Stimulated activated CD4-positive, alpha-beta T cell treated with anti-CD3 and anti-CD28 coated beads, Interleukin-1b, Interleukin-23, amount 100 ng/mL, for 4 hours (primary cell): ENCODE measurements around the gene UNC13A.

Experiments used
- DNase-seq, 2 donors: peaks; one replicate each; pipeline ENCODE4 v3.0.0-alpha.2; 2020; ENCODE audit warnings: low read depth in 2 of 2

Gene UNC13A

GRCh38 chr19:17706750-17707181 is 18.6 kb upstream of the UNC13A start:
- DNase-seq = no peak

GRCh38 chr19:17703824-17704463 is 15.8 kb upstream of the UNC13A start:
- DNase-seq = peak; percentile 70

- no peak for DNase-seq
Measured at GRCh38 chr19:17695198-17695597, 7.0 kb upstream of the UNC13A start.

- DNase-seq = no peak
Measured at GRCh38 chr19:17692566-17692965, 4.4 kb upstream of the UNC13A start.

GRCh38 chr19:17688853-17689595 is 870 bp upstream of the UNC13A start:
- no peak for DNase-seq

- DNase-seq = no peak
Measured at GRCh38 chr19:17687141-17687856, 855 bp downstream of the UNC13A start.

GRCh38 chr19:17686592-17687024 is 1.5 kb downstream of the UNC13A start:
- no peak for DNase-seq

- DNase-seq = no peak
Measured at GRCh38 chr19:17686023-17686521, 2.1 kb downstream of the UNC13A start.

DNA sequence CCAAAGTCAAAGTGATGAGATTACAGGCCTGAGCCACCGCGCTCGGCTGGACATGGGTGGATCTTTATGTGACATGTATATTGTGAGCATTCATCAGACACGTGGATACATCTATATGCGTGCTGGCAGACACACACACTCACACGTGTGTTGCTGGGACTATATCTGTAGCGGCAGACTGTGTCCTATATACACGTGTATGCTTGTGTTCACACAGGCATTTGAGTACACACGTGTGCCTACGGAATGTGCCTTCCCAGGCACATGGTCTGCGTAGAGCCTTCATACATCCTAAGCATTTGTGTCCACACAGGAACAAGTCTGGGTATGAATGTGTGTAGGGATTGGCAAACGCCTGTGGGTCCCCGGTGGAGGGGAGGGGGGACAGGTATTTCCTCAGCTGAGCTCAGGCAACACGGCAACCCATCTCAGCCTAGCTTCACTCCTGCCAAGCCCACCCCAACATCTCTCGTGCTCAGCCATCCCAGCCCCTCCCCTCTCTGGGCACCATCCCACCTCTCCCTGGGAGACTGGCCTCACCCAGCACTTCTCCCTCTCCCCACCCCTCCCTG is 2.6 kb downstream of the UNC13A start:
- no peak for DNase-seq

DNA sequence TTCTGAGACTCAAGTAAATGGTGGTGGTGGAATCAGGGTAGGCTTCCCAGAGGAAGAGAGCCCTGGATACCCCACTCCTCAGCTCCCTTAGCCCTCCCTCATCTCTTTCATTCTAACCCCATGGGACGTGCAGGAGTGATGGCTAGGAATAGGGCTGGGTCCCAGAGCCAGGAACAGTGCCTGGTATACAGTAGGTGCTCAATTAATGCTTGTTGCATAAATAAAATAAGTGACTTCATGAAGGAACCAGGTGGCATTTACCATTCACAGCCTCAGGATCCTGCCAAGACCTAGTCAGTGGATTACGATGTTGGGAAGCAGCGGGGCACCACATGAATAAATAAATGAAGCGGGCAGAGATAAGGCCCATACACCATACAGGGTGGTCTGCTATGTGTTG is 3.9 kb downstream of the UNC13A start:
- DNase-seq = no peak

- no peak for DNase-seq
Measured at GRCh38 chr19:17683078-17683477, 5.1 kb downstream of the UNC13A start.

DNA sequence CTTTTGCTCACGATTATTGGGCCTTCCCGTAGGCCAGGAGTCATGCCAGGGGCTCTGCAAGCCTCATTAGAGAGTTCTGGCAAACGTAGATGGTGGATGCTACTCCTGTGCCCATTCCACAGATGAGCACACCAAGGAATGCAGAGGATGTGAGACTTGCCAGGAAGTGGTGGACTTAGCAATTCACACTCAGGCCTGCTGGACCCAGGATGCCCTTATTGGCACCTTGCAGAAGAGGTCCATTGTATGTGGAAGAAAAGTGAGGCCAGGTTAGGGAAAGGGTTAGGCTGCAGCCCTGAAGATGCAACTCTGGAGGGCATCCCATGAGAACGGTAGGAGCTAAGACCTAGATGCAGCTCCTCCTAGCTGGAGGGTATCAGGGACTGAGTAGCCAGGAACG is 5.9 kb downstream of the UNC13A start:
- no peak for DNase-seq

GRCh38 chr19:17681505-17682125 is 6.5 kb downstream of the UNC13A start:
- DNase-seq = peak; percentile 19 to 27

GRCh38 chr19:17680230-17680722 is 7.9 kb downstream of the UNC13A start:
- DNase-seq = peak in 1 of 2 donors; percentile 19

- no peak for DNase-seq
Measured at GRCh38 chr19:17679526-17680229, 8.5 kb downstream of the UNC13A start.

- no peak for DNase-seq
Measured at GRCh38 chr19:17678836-17679235, 9.3 kb downstream of the UNC13A start.

- no peak for DNase-seq
Measured at GRCh38 chr19:17677002-17677401, 11.2 kb downstream of the UNC13A start.

DNA sequence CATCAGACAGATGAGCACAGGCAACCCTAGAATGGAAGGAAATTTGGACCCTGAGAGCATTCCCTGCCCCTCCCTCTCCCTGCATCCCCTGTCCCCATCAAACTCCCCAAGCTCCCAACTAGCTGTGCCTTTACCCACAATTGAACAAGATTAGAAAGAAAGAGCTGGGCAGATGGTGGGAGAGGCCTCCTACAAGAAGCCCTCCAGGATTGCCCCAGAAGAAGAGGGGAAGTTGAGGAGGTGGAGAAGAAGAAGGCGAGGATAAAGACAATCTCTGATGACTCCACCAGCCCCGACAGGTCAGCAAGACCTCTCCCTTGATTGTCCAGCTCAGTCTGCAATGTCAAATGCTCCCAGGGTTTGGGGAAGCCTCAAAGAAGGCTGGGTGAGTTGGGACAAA is 11.9 kb downstream of the UNC13A start:
- no peak for DNase-seq

DNA sequence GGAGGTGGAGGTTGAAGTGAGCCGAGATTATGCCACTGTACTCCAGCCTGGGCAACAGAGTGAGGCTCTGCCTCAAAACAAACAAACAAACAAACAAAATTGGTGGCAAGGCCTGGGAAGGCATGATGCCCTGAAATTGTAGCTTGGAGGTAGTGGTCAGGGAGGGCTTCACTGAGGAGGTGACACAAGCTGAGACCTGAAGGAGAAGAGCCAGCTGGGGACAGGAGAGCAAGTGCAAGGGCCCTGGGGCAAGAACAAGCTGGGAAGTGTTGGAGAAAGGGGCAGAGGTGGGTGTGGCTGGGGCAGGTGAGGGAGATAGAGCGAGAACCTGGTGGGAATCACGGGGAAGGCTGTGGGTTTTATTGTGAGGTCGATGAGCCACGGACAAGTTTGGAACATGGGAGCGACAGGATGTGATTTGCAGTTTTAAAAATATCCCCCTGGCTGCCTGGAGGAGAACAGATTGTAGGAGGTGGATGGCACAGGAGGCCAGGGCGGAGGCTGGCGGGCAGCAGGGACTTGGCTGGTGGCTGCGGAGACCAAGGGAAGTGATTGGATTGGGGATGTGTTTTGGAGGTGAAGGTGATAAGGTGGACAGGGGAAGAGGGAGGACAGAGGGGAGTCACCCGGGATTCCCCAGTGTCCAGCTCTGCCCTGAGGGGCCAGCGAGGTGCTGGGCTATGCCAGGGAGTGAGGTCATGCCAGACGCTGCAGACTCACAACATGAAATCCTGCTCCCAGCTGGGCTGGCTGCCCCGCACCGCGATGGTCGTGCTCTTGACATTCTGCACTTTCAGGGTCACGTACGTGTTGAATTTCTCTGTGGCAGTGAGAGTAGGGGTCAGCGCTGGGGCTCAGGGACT is 14.0 kb downstream of the UNC13A start:
- no peak for DNase-seq

GRCh38 chr19:17671906-17672305 is 16.2 kb downstream of the UNC13A start:
- DNase-seq = no peak
